Thyroid gland (tissue), 4 donors: ENCODE measurements around the gene PEBP1. TPM values are rescaled to one million over a fixed set of nuclear protein-coding genes. Genes with fewer than 3 reads are reported as not detected.

Source experiments
- DNase-seq, 2 donors: peaks; one replicate each; pipeline ENCODE4 v3.0.0-alpha.2; 2019
- H3K27ac ChIP-seq, 3 donors: fragments of 200-600 bp; sonication (generic); 1 replicate in 2 of 3; 2 replicates in 1 of 3; pipeline ENCODE4 v1.5.1; 2016 to 2019; ENCODE audit warnings: mild to moderate bottlenecking in 1 of 3, moderate library complexity in 1 of 3
- H3K27me3 ChIP-seq: fragments of 200-600 bp; sonication (generic); one replicate; pipeline ENCODE4 v1.5.1; 2019
- H3K36me3 ChIP-seq, 2 donors: fragments of 200-600 bp; sonication (generic); one replicate each; pipeline ENCODE4 v1.5.1; 2016 to 2019
- H3K4me1 ChIP-seq, 2 donors: fragments of 200-600 bp; sonication (generic); one replicate each; pipeline ENCODE4 v1.5.1; 2017 to 2019
- H3K4me3 ChIP-seq, 3 donors: fragments of 200-600 bp; sonication (generic); replicated peaks in 1 of 3; 1 replicate in 2 of 3; 2 replicates in 1 of 3; pipeline ENCODE4 v1.5.1; 2016; ENCODE audit warnings: mild to moderate bottlenecking in 1 of 3
- H3K9me3 ChIP-seq: fragments of 200-600 bp; sonication (generic); one replicate; pipeline ENCODE4 v1.5.1; 2017
- CTCF ChIP-seq, 6 experiments: fragments of 200-600 bp in 3 of 6; fragments of 450-650 bp in 3 of 6; sonication (generic) in 3 of 6; IDR thresholded peaks; one replicate each; pipeline ENCODE4 v1.5.1; 2016 to 2019; ENCODE audit warnings: antibody characterized with exemption in 6 of 6, mild to moderate bottlenecking in 2 of 6, inconsistent platforms in 1 of 6, moderate library complexity in 1 of 6
- POLR2A ChIP-seq, 2 donors: fragments of 450-650 bp; IDR thresholded peaks; one replicate each; pipeline ENCODE4 v1.6.1; 2017; ENCODE audit warnings: antibody characterized with exemption in 2 of 2, mild to moderate bottlenecking in 2 of 2, moderate library complexity in 1 of 2
- WGBS, 2 donors: methylation state at CpG; one replicate each; pipeline ENCODE4 v1.1.5; 2017; 5-methylcytosine and 5-hydroxymethylcytosine counted together
- intact Hi-C: fragments of 100-400 bp; cut with DNase I; formaldehyde crosslinking; loops from one replicate; pipeline ENCODE4 v1.15.1; 2023
- total RNA-seq, 4 donors: library from RNA; depleted of rRNA; stranded (reverse); fragments of >200 nt; gene quantifications; one replicate each; pipeline ENCODE4 v1.2.3, GENCODE V29; 2016

Gene PEBP1
- total RNA-seq, 4 donors from 2014 or later: 695 to 2,015 (median 1,366) TPM

- Histone ChIP-seq H3K27me3 (no peaks in the 10 kb centered on the region), H3K36me3 (no peaks in the 10 kb centered on the region), H3K27ac (peak overlapping the region; percentile 4 to 64 (median 61)), H3K4me3 (no peak overlapping the region), H3K4me1 (peaks cover 15 to 17% of the 10 kb centered on the region in 2 donors), H3K9me3 (no peaks in the 10 kb centered on the region)
- peak in 1 of 2 donors; percentile 14 for DNase-seq
- intact Hi-C loops: no loop called here
- TF ChIP-seq POLR2A (IDR thresholded peaks at IDR 0.05) (no peak), CTCF (IDR thresholded peaks at IDR 0.05) (no peak)
- WGBS, 2 donors: 92 to 94% methylated on average over 4 of the region's 4 CpGs
Observed at GRCh38 chr12:118107011-118107410, 28.9 kb upstream of the PEBP1 start.

DNA sequence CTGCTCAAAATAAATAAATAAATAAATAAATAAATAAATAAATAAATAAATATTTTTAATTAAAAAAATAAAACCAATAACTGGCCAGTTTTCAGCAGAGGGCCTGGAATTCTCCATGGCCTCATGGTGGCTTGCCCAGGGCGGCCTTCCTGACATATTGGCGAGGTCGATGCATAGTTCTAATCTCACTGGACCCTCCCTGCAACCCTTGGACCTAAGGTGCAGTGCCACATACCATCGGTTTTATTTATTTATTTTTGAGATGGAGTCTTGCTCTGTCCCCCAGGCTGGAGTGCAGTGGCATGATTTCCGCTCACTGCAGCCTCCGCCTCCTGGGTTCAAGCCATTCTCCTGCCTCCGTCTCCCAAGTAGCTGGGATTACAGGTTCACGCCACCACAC is 28.2 kb upstream of the PEBP1 start:
- H3K4me3 ChIP-seq: no peak overlapping the region
- DNase-seq: no peak
- no peaks in the 10 kb centered on the region for H3K27me3 ChIP-seq
- H3K9me3 ChIP-seq: no peaks in the 10 kb centered on the region
- TF ChIP-seq POLR2A (IDR thresholded peaks at IDR 0.05) (no peak), CTCF (IDR thresholded peaks at IDR 0.05) (no peak)
- no peaks in the 10 kb centered on the region for H3K36me3 ChIP-seq
- H3K27ac ChIP-seq: peak overlapping the region in 2 of 3 donors; percentile 23 to 64
- H3K4me1 ChIP-seq: peaks cover 11 to 17% of the 10 kb centered on the region in 2 donors
- intact Hi-C loops: no loop called here
- WGBS, 2 donors: 96% methylated on average over 8 of the region's 8 CpGs

DNA sequence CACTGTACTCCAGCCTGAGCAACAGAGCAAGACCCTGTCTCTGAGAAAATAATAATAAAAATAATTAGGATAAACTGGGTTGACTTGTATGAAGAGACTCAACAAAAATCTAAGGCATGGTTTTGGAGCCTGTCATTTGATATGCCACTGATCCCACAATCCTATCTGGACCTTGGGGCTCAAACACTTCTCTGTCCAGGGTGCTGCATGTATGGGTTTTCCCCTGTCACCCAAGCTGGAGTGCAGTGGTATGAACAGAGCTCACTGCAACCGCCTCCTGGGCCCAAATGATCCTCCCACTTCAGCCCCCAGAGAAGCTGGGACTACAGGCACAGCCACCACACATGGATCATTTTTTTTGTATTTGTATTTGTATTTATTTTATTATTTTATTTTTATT is 26.8 kb upstream of the PEBP1 start:
- H3K27ac ChIP-seq: no peak overlapping the region

GRCh38 chr12:118119449-118119879 is 16.5 kb upstream of the PEBP1 start:
- 88 to 92% methylated on average over 10 of the region's 10 CpGs for WGBS, 2 donors
- H3K27ac ChIP-seq: no peak overlapping the region
- peaks cover 10 to 13% of the 10 kb centered on the region in 2 donors for H3K4me1 ChIP-seq
- H3K9me3 ChIP-seq: no peaks in the 10 kb centered on the region
- H3K36me3 ChIP-seq: no peaks in the 10 kb centered on the region
- TF ChIP-seq CTCF (IDR thresholded peaks at IDR 0.05) (no peak), POLR2A (IDR thresholded peaks at IDR 0.05) (no peak)
- H3K27me3 ChIP-seq: no peaks in the 10 kb centered on the region
- H3K4me3 ChIP-seq: no peak overlapping the region
- intact Hi-C loops: loop anchor here (10.0 kb wide), 1 partner anchor 245 kb away; no protein-coding TSS in a partner anchor
- no peak for DNase-seq

More for the DNA sequence above, 26.8 kb upstream of the PEBP1 start:
- WGBS, 2 donors: 94 to 100% methylated on average over 1 of the region's 1 CpG
- TF ChIP-seq CTCF (IDR thresholded peaks at IDR 0.05) (no peak), POLR2A (IDR thresholded peaks at IDR 0.05) (no peak)
- no peaks in the 10 kb centered on the region for H3K9me3 ChIP-seq
- DNase-seq: no peak
- intact Hi-C loops: no loop called here
- H3K36me3 ChIP-seq: no peaks in the 10 kb centered on the region
- peaks cover 11 to 17% of the 10 kb centered on the region in 2 donors for H3K4me1 ChIP-seq
- H3K4me3 ChIP-seq: no peak overlapping the region
- no peaks in the 10 kb centered on the region for H3K27me3 ChIP-seq

DNA sequence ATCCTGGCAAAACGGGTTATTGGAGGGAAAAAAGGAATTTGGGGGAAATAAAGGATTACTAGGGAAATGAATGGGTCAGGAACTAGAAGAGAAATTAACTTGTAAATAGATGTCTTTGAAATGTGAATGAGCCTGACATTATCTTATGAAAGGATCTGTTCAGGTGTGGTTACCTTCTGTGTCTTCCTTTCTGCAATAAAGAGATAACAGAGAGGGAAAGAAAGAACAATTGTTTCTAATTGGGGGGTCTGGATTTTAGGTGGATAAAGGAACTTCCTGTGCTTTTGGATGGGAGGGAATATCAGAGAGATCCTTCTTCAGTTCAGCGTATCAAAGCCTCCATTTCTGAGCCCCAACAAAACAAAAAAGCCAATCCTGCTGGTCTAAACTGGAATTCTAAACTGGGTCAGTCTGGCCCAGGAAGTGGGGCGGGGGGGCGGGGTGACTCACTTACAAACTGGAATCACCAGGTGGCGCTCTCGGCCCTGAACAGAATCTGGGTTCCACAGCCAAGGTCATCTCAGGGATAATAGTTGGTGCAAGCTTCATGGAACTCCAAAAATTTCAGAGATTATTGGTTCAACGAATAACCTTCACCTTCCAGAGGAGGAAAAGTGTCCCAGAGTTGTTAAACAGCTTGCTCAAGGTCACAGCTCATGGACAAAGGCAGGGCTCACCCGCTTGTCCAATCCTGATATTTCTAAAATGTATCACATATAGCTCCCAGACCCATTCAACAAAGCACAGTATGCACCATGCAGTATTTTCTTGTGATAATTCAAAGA is 15.2 kb upstream of the PEBP1 start:
- Histone ChIP-seq H3K27me3 (no peaks in the 10 kb centered on the region), H3K36me3 (no peaks in the 10 kb centered on the region), H3K27ac (peak overlapping the region; percentile 69 to 97 (median 95)), H3K4me1 (peaks cover 10 to 13% of the 10 kb centered on the region in 2 donors), H3K4me3 (no peak overlapping the region), H3K9me3 (no peaks in the 10 kb centered on the region)
- TF ChIP-seq CTCF (IDR thresholded peaks at IDR 0.05) (peak; percentile 7 to 80 (median 53)), POLR2A (IDR thresholded peaks at IDR 0.05) (peak in 1 of 2 donors; percentile 30)
- intact Hi-C loops: no loop called here
- WGBS, 2 donors: 22 to 28% methylated on average over 6 to 8 of the region's 8 CpGs
- DNase-seq: peak; percentile 85 to 89
